ENCODE measurements around the gene SHROOM3.

DNA sequence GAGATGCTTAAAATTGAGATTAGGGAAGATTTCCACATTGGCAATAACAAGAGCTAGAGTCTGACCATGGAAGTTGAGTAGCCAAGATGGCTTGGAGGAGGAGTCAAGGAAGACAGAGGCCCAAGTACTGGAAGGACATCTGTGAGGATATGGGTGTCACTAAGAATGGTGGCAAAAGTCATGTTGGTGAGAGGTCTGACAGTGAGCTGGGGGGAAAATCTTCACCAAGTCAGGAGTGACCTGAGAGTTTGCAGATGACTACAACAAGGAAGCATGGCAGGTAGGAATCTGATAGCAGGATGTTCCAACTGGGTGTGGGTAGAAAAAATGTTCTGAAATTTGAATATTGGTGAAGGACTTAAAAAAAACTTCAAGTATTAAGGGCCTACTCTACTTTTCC, 103.3 kb downstream of the SHROOM3 start:
- TF ChIP-seq CEBPB (IDR thresholded peaks at IDR 0.05) (no peak), EGR1 (IDR thresholded peaks at IDR 0.05) (no peak), YY1 (IDR thresholded peaks at IDR 0.05; ENCODE audit: low read depth) (no peak), RAD21 (IDR thresholded peaks at IDR 0.05; ENCODE audit: low read depth) (no peak), NFIC (IDR thresholded peaks at IDR 0.05) (no peak), TCF12 (IDR thresholded peaks at IDR 0.05; ENCODE audit: low read depth) (no peak), TAF1 (IDR thresholded peaks at IDR 0.05; ENCODE audit: low read depth) (no peak)
- TF ChIP-seq, protein P1, sequence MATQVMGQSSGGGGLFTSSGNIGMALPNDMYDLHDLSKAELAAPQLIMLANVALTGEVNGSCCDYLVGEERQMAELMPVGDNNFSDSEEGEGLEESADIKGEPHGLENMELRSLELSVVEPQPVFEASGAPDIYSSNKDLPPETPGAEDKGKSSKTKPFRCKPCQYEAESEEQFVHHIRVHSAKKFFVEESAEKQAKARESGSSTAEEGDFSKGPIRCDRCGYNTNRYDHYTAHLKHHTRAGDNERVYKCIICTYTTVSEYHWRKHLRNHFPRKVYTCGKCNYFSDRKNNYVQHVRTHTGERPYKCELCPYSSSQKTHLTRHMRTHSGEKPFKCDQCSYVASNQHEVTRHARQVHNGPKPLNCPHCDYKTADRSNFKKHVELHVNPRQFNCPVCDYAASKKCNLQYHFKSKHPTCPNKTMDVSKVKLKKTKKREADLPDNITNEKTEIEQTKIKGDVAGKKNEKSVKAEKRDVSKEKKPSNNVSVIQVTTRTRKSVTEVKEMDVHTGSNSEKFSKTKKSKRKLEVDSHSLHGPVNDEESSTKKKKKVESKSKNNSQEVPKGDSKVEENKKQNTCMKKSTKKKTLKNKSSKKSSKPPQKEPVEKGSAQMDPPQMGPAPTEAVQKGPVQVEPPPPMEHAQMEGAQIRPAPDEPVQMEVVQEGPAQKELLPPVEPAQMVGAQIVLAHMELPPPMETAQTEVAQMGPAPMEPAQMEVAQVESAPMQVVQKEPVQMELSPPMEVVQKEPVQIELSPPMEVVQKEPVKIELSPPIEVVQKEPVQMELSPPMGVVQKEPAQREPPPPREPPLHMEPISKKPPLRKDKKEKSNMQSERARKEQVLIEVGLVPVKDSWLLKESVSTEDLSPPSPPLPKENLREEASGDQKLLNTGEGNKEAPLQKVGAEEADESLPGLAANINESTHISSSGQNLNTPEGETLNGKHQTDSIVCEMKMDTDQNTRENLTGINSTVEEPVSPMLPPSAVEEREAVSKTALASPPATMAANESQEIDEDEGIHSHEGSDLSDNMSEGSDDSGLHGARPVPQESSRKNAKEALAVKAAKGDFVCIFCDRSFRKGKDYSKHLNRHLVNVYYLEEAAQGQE (IDR thresholded peaks at IDR 0.05; ENCODE audit: low read depth): no peak

Measured in Ishikawa (cell line).